ENCODE data around the gene GFRA4. TPM values are rescaled to one million over a fixed set of nuclear protein-coding genes. Genes with fewer than 3 reads are reported as not detected.

GFRA4 gene, protein sequence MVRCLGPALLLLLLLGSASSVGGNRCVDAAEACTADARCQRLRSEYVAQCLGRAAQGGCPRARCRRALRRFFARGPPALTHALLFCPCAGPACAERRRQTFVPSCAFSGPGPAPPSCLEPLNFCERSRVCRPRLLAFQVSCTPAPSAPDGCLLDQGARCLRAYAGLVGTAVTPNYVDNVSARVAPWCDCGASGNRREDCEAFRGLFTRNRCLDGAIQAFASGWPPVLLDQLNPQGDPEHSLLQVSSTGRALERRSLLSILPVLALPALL
- total RNA-seq (2014; rRNA removed; shearing (Covaris generic)) = not detected in 2 replicates

- no peaks in the 10 kb centered on the region for H3K4me1 ChIP-seq
- H3K27me3 ChIP-seq = no peaks in the 10 kb centered on the region
- no peaks in the 10 kb centered on the region for H3K36me3 ChIP-seq
- no peak for DNase-seq
- H3K9me3 ChIP-seq (replicated peaks) = no peaks in the 10 kb centered on the region
- H3K4me3 ChIP-seq = no peak within 1 kb of the TSS
- H3K27ac ChIP-seq = no peak within 1 kb of the TSS
These were observed at the start of gene GFRA4 for GRCh38 chr20:3663031-3663701. Gene GFRA4, minus strand, starts transcription at chr20:3663399. Its CDS starts 0 bp downstream, at chr20:3663399.

- Histone ChIP-seq H3K27me3 (no peaks in the 10 kb centered on the region), H3K9me3 (replicated peaks) (no peaks in the 10 kb centered on the region), H3K27ac (no peak within 1 kb of the TSS), H3K36me3 (no peaks in the 10 kb centered on the region), H3K4me3 (no peak within 1 kb of the TSS), H3K4me1 (no peaks in the 10 kb centered on the region)
- DNase-seq = no peak
These were observed 49.2 kb upstream of the GFRA4 start, which contains the start of gene SIGLEC1 for GRCh38 chr20:3712279-3712873. Gene SIGLEC1, minus strand, starts transcription at chr20:3712600. Its CDS starts 5,472 bp downstream, at chr20:3707128.

DNA sequence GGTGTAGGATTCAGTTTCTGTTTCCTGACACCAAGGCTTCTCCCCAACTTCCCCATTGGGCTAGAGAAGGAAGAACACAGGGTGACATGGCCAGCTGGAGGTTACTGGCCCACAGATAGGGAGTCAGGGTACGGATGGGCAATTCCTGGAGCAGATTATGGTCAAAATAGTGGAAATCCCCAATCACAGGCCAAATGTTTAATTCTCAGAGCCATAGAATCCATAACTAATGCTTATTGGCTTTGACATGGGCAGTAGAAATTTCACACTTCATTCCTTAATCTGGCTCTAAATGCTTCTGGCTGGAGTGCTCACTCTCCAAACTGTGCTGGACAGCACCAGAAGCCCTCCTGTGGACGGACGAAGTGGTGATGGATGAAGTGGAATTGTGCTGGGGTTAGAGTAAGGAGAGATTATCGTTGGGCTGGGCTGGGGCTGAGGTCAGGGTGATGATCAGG lies 48.3 kb upstream of the GFRA4 start:
- H3K27me3 ChIP-seq = no peaks in the 10 kb centered on the region
- peaks cover 7% of the 10 kb centered on the region; the same call in 1 of the 2 replicates for H3K4me1 ChIP-seq
- no peak overlapping the region for H3K4me3 ChIP-seq
- no peak for DNase-seq
- H3K27ac ChIP-seq = no peak overlapping the region
- no peaks in the 10 kb centered on the region for H3K36me3 ChIP-seq
- H3K9me3 ChIP-seq (replicated peaks) = no peaks in the 10 kb centered on the region

DNA sequence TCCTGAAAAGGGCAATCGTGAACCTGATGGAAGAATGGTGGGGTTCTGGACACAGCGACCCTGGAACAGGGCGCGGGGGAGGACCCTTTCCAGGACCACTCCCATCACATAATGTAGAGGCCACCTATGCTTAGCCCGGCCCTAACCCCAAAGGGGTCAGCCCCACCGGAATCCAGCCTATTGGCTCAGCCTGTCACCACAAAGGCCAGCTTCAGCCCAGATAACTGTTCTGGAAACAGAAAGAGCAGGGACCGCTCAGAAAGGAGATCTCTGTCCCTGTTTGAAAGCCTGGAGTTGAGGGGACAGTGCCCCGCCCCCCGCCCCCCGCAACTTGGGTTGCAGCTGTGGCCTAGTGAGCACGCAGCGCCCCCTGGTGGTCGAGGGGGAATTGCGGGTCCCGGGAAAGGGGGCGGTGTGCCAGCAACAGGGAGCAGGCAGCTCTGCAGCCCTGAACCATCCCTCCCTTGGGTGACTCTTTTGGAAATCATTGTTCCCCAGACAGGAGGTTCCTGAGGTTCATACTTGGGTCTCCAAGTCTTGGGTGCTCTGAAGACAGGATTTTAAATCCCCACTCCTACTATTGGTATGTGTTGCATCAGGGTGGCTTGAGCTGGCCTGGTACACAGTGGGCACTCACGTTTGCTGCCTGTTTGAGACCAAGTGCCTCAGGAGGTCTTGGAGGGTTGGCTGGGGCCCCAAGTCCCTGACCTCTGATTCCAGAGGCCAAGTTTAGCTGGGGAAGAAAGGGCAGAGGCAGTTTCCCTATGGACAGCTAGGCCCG lies 47.7 kb upstream of the GFRA4 start:
- Histone ChIP-seq H3K9me3 (replicated peaks) (no peaks in the 10 kb centered on the region), H3K4me1 (peaks cover 7% of the 10 kb centered on the region; the same call in 1 of the 2 replicates), H3K36me3 (no peaks in the 10 kb centered on the region), H3K27ac (no peak overlapping the region), H3K4me3 (no peak overlapping the region), H3K27me3 (no peaks in the 10 kb centered on the region)
- DNase-seq = peak; percentile 60 to 82

- no peak overlapping the region for H3K4me3 ChIP-seq
- DNase-seq = no peak
- no peaks in the 10 kb centered on the region for H3K9me3 ChIP-seq (replicated peaks)
- H3K27ac ChIP-seq = no peak overlapping the region
- no peaks in the 10 kb centered on the region for H3K36me3 ChIP-seq
- H3K27me3 ChIP-seq = no peaks in the 10 kb centered on the region
- H3K4me1 ChIP-seq = peaks cover 7% of the 10 kb centered on the region; the same call in 1 of the 2 replicates
These were observed 46.8 kb upstream of the GFRA4 start for GRCh38 chr20:3710011-3710466.

DNA sequence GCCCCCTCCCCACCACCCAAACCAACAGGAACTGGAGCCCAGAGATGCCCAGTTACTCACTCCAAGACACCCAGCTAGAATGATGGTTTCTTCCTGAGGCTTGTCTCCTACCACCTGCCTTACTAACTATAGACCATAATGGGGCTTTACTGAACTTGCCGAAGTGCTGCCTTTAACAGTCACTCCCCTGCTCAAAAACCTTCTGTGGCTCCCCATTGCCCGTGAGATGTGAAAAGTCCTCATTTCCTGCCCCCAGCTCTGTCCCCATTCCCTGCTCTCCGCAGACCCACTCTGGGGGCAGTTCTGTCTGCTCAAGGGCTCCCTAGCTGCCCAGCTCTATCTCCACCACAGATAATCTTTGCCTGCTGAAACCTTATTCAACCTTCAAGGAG lies 44.3 kb upstream of the GFRA4 start:
- Histone ChIP-seq H3K9me3 (replicated peaks) (no peaks in the 10 kb centered on the region), H3K4me3 (no peak overlapping the region), H3K36me3 (no peaks in the 10 kb centered on the region), H3K27me3 (no peaks in the 10 kb centered on the region), H3K27ac (no peak overlapping the region), H3K4me1 (peaks cover 9% of the 10 kb centered on the region)
- no peak for DNase-seq

- H3K4me3 ChIP-seq = no peak overlapping the region
- DNase-seq = peak; percentile 52 to 58
- no peaks in the 10 kb centered on the region for H3K27me3 ChIP-seq
- H3K27ac ChIP-seq = no peak overlapping the region
- no peaks in the 10 kb centered on the region for H3K9me3 ChIP-seq (replicated peaks)
- no peaks in the 10 kb centered on the region for H3K36me3 ChIP-seq
- peaks cover 9% of the 10 kb centered on the region for H3K4me1 ChIP-seq
These were observed 43.7 kb upstream of the GFRA4 start for GRCh38 chr20:3706774-3707507.

GRCh38 chr20:3705970-3706739 lies 43.0 kb upstream of the GFRA4 start:
- H3K27ac ChIP-seq = no peak overlapping the region
- H3K4me1 ChIP-seq = peaks cover 9% of the 10 kb centered on the region
- no peaks in the 10 kb centered on the region for H3K36me3 ChIP-seq
- no peaks in the 10 kb centered on the region for H3K9me3 ChIP-seq (replicated peaks)
- no peak overlapping the region for H3K4me3 ChIP-seq
- no peaks in the 10 kb centered on the region for H3K27me3 ChIP-seq
- DNase-seq = no peak

DNA sequence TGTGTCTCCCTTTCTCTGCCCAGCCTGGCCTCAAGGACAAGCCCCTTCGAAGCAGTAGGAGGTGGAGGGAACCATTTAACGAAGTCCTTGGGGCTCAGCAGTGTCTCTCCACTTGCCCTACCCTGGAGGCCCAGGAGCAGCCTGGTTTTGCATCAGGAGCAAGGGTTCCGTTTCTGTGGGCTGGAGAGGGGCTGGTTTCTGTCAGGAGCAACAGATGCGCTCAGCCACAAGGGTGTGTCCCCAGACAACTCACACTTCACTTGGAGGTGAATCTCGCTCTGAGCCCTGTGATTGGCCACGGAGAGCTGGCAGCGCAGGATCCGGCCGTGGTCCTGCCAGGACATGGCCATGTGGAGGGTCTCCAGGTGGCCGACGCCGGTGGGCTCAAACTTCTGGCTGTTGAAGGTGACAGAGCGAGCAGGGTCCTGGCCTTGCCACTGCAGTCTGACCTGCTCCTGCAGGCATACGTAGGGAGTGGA lies 42.3 kb upstream of the GFRA4 start:
- no peak for DNase-seq
- H3K27ac ChIP-seq = no peak overlapping the region
- H3K4me1 ChIP-seq = peaks cover 9% of the 10 kb centered on the region
- no peaks in the 10 kb centered on the region for H3K36me3 ChIP-seq
- no peaks in the 10 kb centered on the region for H3K9me3 ChIP-seq (replicated peaks)
- no peaks in the 10 kb centered on the region for H3K27me3 ChIP-seq
- no peak overlapping the region for H3K4me3 ChIP-seq

DNA sequence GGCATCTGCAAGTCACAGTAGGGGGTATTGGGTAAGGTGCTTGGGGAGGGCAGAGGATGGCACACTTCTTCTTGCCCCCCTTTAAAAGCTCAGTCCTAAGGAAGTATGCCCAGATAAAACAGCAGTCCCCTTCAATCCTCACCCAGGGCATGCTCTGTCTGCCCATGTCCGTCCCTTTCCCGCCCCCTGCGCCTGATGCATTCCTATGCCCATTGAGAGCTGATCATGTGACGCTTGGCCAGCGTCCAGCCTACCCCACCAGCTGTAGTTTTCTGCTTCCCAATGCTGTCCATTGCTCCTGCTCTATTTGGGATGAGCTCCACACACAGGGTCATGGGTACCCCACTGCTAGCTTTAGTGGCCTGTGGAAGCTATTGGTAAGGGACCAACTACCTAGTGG lies 40.9 kb upstream of the GFRA4 start:
- Histone ChIP-seq H3K36me3 (no peaks in the 10 kb centered on the region), H3K27me3 (no peaks in the 10 kb centered on the region), H3K4me3 (no peak overlapping the region), H3K9me3 (replicated peaks) (no peaks in the 10 kb centered on the region), H3K4me1 (peaks cover 13% of the 10 kb centered on the region), H3K27ac (no peak overlapping the region)
- peak; percentile 51 to 62 for DNase-seq

GRCh38 chr20:3702611-3703391 lies 39.6 kb upstream of the GFRA4 start:
- Histone ChIP-seq H3K27me3 (no peaks in the 10 kb centered on the region), H3K36me3 (no peaks in the 10 kb centered on the region), H3K27ac (no peak overlapping the region), H3K4me1 (peaks cover 25% of the 10 kb centered on the region), H3K4me3 (no peak overlapping the region), H3K9me3 (replicated peaks) (no peaks in the 10 kb centered on the region)
- DNase-seq = no peak

DNA sequence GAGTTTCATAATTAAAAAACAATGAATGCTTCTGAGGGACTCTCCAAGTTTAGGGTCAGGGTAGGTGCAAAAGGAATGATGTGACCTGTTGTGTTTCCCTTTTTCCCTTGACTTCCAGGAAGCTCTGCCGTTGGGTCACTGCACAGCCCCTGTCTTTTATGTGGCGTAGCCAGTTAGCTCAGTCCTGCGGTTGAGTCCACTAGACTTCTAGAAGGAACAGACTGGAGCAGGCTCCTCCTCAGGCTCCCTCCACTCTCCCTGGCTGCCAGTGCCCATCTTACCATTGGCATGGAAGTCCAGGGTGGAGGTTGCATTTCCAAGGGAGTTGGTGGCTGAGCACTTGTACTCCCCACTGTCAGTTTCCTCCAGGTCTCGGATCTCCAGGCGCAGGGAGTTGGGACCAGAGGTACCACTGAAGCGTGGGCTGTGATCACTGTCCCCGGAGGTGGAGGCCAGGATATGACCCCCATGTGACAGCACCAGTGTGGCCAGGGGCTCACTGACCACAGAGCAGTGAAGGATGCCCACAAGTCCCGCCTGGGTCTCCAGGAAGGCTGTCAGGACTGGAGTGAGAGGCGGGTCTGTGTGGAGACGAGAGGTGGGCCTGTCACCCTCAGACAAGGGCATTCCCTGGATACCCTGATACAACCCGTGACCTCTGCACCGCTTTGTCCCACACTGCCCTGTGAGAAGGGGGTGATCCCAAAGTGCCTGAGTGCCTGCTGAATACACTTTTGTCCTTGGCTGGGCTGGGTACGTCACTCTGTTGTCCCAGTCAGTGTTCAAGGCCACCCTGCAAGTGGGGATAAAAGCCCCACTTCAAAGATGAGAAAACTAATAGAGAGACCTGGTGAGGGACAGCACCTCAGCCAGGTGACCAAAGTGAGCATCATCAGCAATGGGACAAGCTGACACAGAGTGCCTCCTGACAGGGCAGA lies 38.1 kb upstream of the GFRA4 start:
- Histone ChIP-seq H3K36me3 (no peaks in the 10 kb centered on the region), H3K9me3 (replicated peaks) (no peaks in the 10 kb centered on the region; the same call in 1 of the 2 replicates), H3K4me1 (peaks cover 20% of the 10 kb centered on the region), H3K27me3 (no peaks in the 10 kb centered on the region), H3K4me3 (no peak overlapping the region), H3K27ac (no peak overlapping the region)
- DNase-seq = no peak

All from SJCRH30 (cell line).